RWPE2 (cell line): ENCODE measurements around the gene TRIM26.

Source experiments
- ATAC-seq: fragments of 200-7000 bp; cut with Tn5 transposase; 3 replicates; pipeline ENCODE4 v1.9.1; 2021; ENCODE audit warnings: low read depth
- DNase-seq: peaks from one replicate; pipeline ENCODE4 v3.0.0-alpha.2; 2020; ENCODE audit warnings: low spot score
- H3K27ac ChIP-seq: fragments of 450-650 bp; 2 replicates; pipeline ENCODE4 v1.5.1; 2017; ENCODE audit warnings: mild to moderate bottlenecking; ENCODE audit not compliant: poor library complexity, severe bottlenecking
- H3K27me3 ChIP-seq: fragments of 250-450 bp; sonication (Bioruptor Pico); 2 replicates; pipeline ENCODE4 v1.5.1; 2021; ENCODE audit warnings: mild to moderate bottlenecking, moderate library complexity; ENCODE audit not compliant: insufficient read depth, poor library complexity, severe bottlenecking
- H3K36me3 ChIP-seq: fragments of 250-450 bp; sonication (Bioruptor Pico); 2 replicates; pipeline ENCODE4 v1.5.1; 2020; ENCODE audit warnings: low read depth, mild to moderate bottlenecking, moderate library complexity
- H3K4me1 ChIP-seq: fragments of 250-450 bp; sonication (Bioruptor Pico); 2 replicates; pipeline ENCODE4 v1.5.1; 2021; ENCODE audit warnings: mild to moderate bottlenecking, moderate library complexity; ENCODE audit not compliant: insufficient read depth, poor library complexity, severe bottlenecking
- H3K4me3 ChIP-seq: fragments of 250-450 bp; sonication (Bioruptor Pico); 2 replicates; pipeline ENCODE4 v1.5.1; 2021; ENCODE audit warnings: mild to moderate bottlenecking, moderate library complexity; ENCODE audit not compliant: severe bottlenecking
- H3K9me3 ChIP-seq: fragments of 250-450 bp; sonication (Bioruptor Pico); 2 replicates; pipeline ENCODE4 v1.5.1; 2021; ENCODE audit warnings: mild to moderate bottlenecking, moderate library complexity; ENCODE audit not compliant: severe bottlenecking
- CTCF ChIP-seq: fragments of 450-650 bp; IDR thresholded peaks from one replicate; pipeline ENCODE4 v1.5.1; 2017; ENCODE audit warnings: mild to moderate bottlenecking, moderate library complexity; ENCODE audit not compliant: poor library complexity, severe bottlenecking

Gene TRIM26

GRCh38 chr6:30160785-30161531 lies 52.2 kb downstream of the TRIM26 start, which contains the start of gene TRIM10:
Gene TRIM10, minus strand, starts transcription at chr6:30161211. Its CDS starts 353 bp downstream, at chr6:30160858.
- no peak for ATAC-seq
- H3K4me1 ChIP-seq: peaks cover 12% of the 10 kb centered on the region
- H3K36me3 ChIP-seq: no peaks in the 10 kb centered on the region
- no peak within 1 kb of the TSS for H3K4me3 ChIP-seq
- TF ChIP-seq CTCF: no peak
- no peak within 1 kb of the TSS for H3K27ac ChIP-seq
- H3K9me3 ChIP-seq: no peaks in the 10 kb centered on the region
- no peak for DNase-seq
- H3K27me3 ChIP-seq: no peaks in the 10 kb centered on the region

GRCh38 chr6:30160008-30160784 lies 53.0 kb downstream of the TRIM26 start:
- no peaks in the 10 kb centered on the region for H3K9me3 ChIP-seq
- ATAC-seq (no peak), DNase-seq (no peak)
- TF ChIP-seq CTCF: no peak
- H3K36me3 ChIP-seq: no peaks in the 10 kb centered on the region
- no peak overlapping the region for H3K27ac ChIP-seq
- H3K4me3 ChIP-seq: no peak overlapping the region
- H3K4me1 ChIP-seq: peaks cover 20% of the 10 kb centered on the region
- H3K27me3 ChIP-seq: no peaks in the 10 kb centered on the region

- Histone ChIP-seq H3K4me3 (no peak overlapping the region), H3K27ac (no peak overlapping the region), H3K27me3 (no peaks in the 10 kb centered on the region), H3K4me1 (peaks cover 28% of the 10 kb centered on the region), H3K9me3 (no peaks in the 10 kb centered on the region), H3K36me3 (no peaks in the 10 kb centered on the region)
- no peak for TF ChIP-seq CTCF
- ATAC-seq: no peak
- DNase-seq: no peak
These were observed 54.6 kb downstream of the TRIM26 start for GRCh38 chr6:30158475-30159040.

GRCh38 chr6:30157999-30158398 lies 55.2 kb downstream of the TRIM26 start:
- Histone ChIP-seq H3K27me3 (no peaks in the 10 kb centered on the region), H3K4me3 (no peak overlapping the region), H3K27ac (no peak overlapping the region), H3K9me3 (no peaks in the 10 kb centered on the region), H3K4me1 (peaks cover 25% of the 10 kb centered on the region), H3K36me3 (no peaks in the 10 kb centered on the region)
- no peak for ATAC-seq
- TF ChIP-seq CTCF: no peak
- DNase-seq: no peak
